Hepatocyte (in vitro differentiated cells): ENCODE results near the gene SATB2. TPM values are rescaled to one million over a fixed set of nuclear protein-coding genes. Genes with fewer than 3 reads are reported as not detected.

Source experiments
- DNase-seq: peaks from one replicate; pipeline ENCODE4 v3.0.0-alpha.2; 2016; ENCODE audit warnings: low spot score
- H2AFZ ChIP-seq: fragments of 200-600 bp; sonication (generic); 2 replicates; pipeline ENCODE4 v1.6.0; 2016; ENCODE audit warnings: antibody characterized with exemption, mild to moderate bottlenecking
- H3K27ac ChIP-seq: fragments of 200-600 bp; sonication (generic); 2 replicates; pipeline ENCODE4 v1.5.1; 2016; ENCODE audit warnings: mild to moderate bottlenecking
- H3K27me3 ChIP-seq: fragments of 200-600 bp; sonication (generic); 2 replicates; pipeline ENCODE4 v1.6.1; 2016
- H3K36me3 ChIP-seq: fragments of 200-600 bp; sonication (generic); replicated peaks from 2 replicates; pipeline ENCODE4 v1.5.1; 2016; ENCODE audit warnings: low read depth; ENCODE audit not compliant: insufficient read depth
- H3K4me1 ChIP-seq: fragments of 200-600 bp; sonication (generic); 2 replicates; pipeline ENCODE4 v1.5.1; 2016; ENCODE audit warnings: mild to moderate bottlenecking, moderate library complexity; ENCODE audit not compliant: insufficient read depth
- H3K4me2 ChIP-seq: fragments of 200-600 bp; sonication (generic); 2 replicates; pipeline ENCODE4 v1.6.0; 2016
- H3K4me3 ChIP-seq: fragments of 200-600 bp; sonication (generic); 2 replicates; pipeline ENCODE4 v1.5.1; 2016; ENCODE audit warnings: mild to moderate bottlenecking
- H3K79me2 ChIP-seq: fragments of 200-600 bp; sonication (generic); 2 replicates; pipeline ENCODE4 v1.6.0; 2017; ENCODE audit warnings: mild to moderate bottlenecking
- H3K9me2 ChIP-seq: fragments of 200-600 bp; sonication (generic); replicated peaks from 2 replicates; pipeline ENCODE4 v1.6.0; 2017; ENCODE audit warnings: mild to moderate bottlenecking; ENCODE audit not compliant: insufficient read depth
- H3K9me3 ChIP-seq: fragments of 200-600 bp; sonication (generic); 2 replicates; pipeline ENCODE4 v1.5.1; 2016; ENCODE audit warnings: low read depth, mild to moderate bottlenecking
- H4K20me1 ChIP-seq: fragments of 200-600 bp; sonication (generic); 2 replicates; pipeline ENCODE4 v1.6.0; 2016; ENCODE audit warnings: mild to moderate bottlenecking; ENCODE audit not compliant: insufficient read depth, poor library complexity, severe bottlenecking
- CTCF ChIP-seq: fragments of 200-600 bp; sonication (generic); IDR thresholded peaks from 2 replicates; pipeline ENCODE4 v1.5.1; 2016; ENCODE audit warnings: antibody characterized with exemption, mild to moderate bottlenecking; ENCODE audit not compliant: poor library complexity
- EZH2 ChIP-seq: fragments of 200-600 bp; sonication (generic); IDR thresholded peaks from 2 replicates; pipeline ENCODE4 v1.6.1; 2016; ENCODE audit warnings: antibody characterized with exemption, mild to moderate bottlenecking, borderline replicate concordance
- EZH2phosphoT487 ChIP-seq: fragments of 200-600 bp; sonication (generic); IDR thresholded peaks from one replicate; pipeline ENCODE4 v1.6.1; 2018; ENCODE audit warnings: antibody characterized with exemption, mild to moderate bottlenecking, low read depth, moderate library complexity; ENCODE audit not compliant: unreplicated experiment, severe bottlenecking
- WGBS: methylation state at CpG from one replicate; pipeline ENCODE4 v1.1.6; 2016; ENCODE audit warnings: low lambda C conversion rate; ENCODE audit errors: missing lambda C conversion rate; 5-methylcytosine and 5-hydroxymethylcytosine counted together
- polyA plus RNA-seq: library from polyadenylated mRNA; unstranded; fragments of >200 nt; fragmentation: Nextera tagmentation; extraction: Ambion mirVana; gene quantifications from 2 replicates; pipeline ENCODE4 v1.2.1, GENCODE V29; 2016
- total RNA-seq: library from RNA; depleted of rRNA; stranded (reverse); fragments of >200 nt; gene quantifications from 2 replicates; pipeline ENCODE4 v1.2.3, GENCODE V29; 2014

Gene SATB2
- total and polyA plus RNA-seq, 2 experiments from 2014 or later: 1.9 to 8.7 TPM

GRCh38 chr2:199325881-199326280 is 131.9 kb downstream of the SATB2 start:
- Histone ChIP-seq H3K79me2 (no peaks in the 10 kb centered on the region), H3K9me2 (no peaks in the 10 kb centered on the region), H2AFZ (no peak overlapping the region), H3K4me2 (no peak overlapping the region), H3K27me3 (no peaks in the 10 kb centered on the region), H4K20me1 (no peaks in the 10 kb centered on the region), H3K9me3 (no peaks in the 10 kb centered on the region), H3K4me3 (no peak overlapping the region), H3K27ac (no peak overlapping the region), H3K4me1 (no peaks in the 10 kb centered on the region), H3K36me3 (no peaks in the 10 kb centered on the region)
- TF ChIP-seq EZH2 (no peak), CTCF (no peak), EZH2phosphoT487 (no peak)
- DNase-seq: no peak
- WGBS: 73% methylated on average over 1 of the region's 1 CpG

- H3K4me3 ChIP-seq: no peak overlapping the region
- WGBS: 78% methylated on average over 1 of the region's 1 CpG
- TF ChIP-seq EZH2phosphoT487: no peak
- TF ChIP-seq EZH2: no peak
- TF ChIP-seq CTCF: no peak
- no peaks in the 10 kb centered on the region for H3K36me3 ChIP-seq
- no peaks in the 10 kb centered on the region for H3K9me2 ChIP-seq
- no peak overlapping the region for H3K4me2 ChIP-seq
- no peak overlapping the region for H3K27ac ChIP-seq
- no peaks in the 10 kb centered on the region for H4K20me1 ChIP-seq
- H3K9me3 ChIP-seq: no peaks in the 10 kb centered on the region
- no peak for DNase-seq
- no peaks in the 10 kb centered on the region for H3K79me2 ChIP-seq
- no peak overlapping the region for H2AFZ ChIP-seq
- H3K4me1 ChIP-seq: no peaks in the 10 kb centered on the region
- H3K27me3 ChIP-seq: no peaks in the 10 kb centered on the region
Measured at GRCh38 chr2:199322151-199322550, 135.6 kb downstream of the SATB2 start.

DNA sequence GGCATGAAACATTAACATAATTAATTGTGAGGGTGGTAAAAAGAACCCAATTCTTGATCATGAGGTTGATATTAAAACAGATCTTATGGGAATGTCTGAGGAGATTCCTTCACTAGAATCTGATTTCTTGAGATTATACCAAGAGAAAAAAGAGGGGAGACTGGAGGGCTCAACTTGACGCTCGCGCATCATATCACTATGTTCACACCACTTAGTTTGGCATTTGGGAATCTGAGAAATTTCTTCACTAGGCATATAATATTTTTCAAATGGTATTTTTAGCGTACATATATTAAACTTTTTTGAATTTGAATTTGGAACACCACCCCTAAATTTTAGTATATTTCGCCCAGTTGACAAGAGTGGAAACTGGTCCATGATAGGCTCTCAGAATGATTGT is 140.1 kb downstream of the SATB2 start:
- H2AFZ ChIP-seq: no peak overlapping the region
- H3K4me3 ChIP-seq: no peak overlapping the region
- H3K79me2 ChIP-seq: no peaks in the 10 kb centered on the region
- WGBS: 99% methylated on average over 5 of the region's 5 CpGs
- no peaks in the 10 kb centered on the region for H3K9me3 ChIP-seq
- H3K36me3 ChIP-seq: no peaks in the 10 kb centered on the region
- DNase-seq: no peak
- H3K27ac ChIP-seq: no peak overlapping the region
- no peak overlapping the region for H3K4me2 ChIP-seq
- H4K20me1 ChIP-seq: no peaks in the 10 kb centered on the region
- no peaks in the 10 kb centered on the region for H3K9me2 ChIP-seq
- no peak for TF ChIP-seq CTCF
- TF ChIP-seq EZH2phosphoT487: no peak
- TF ChIP-seq EZH2: no peak
- no peaks in the 10 kb centered on the region for H3K4me1 ChIP-seq
- no peaks in the 10 kb centered on the region for H3K27me3 ChIP-seq

GRCh38 chr2:199316851-199317250 is 140.9 kb downstream of the SATB2 start:
- Histone ChIP-seq H4K20me1 (no peaks in the 10 kb centered on the region), H3K36me3 (no peaks in the 10 kb centered on the region), H3K27me3 (no peaks in the 10 kb centered on the region), H3K4me3 (no peak overlapping the region), H3K4me2 (no peak overlapping the region), H3K79me2 (no peaks in the 10 kb centered on the region), H2AFZ (no peak overlapping the region), H3K27ac (no peak overlapping the region), H3K9me3 (no peaks in the 10 kb centered on the region), H3K4me1 (no peaks in the 10 kb centered on the region), H3K9me2 (no peaks in the 10 kb centered on the region)
- TF ChIP-seq EZH2phosphoT487 (no peak), CTCF (no peak), EZH2 (no peak)
- WGBS: 98% methylated on average over 3 of the region's 3 CpGs
- DNase-seq: no peak
